Bronchial epithelial cell (primary cell): ENCODE measurements around the gene RAPGEF2. TPM values are rescaled to one million over a fixed set of nuclear protein-coding genes. Genes with fewer than 3 reads are reported as not detected.
"Not testable (repeated sequence)": the region's sequence is repeated elsewhere in the genome, so short reads cannot be mapped to it uniquely, and the experiment has no call there.

ENCODE experiments used
- DNase-seq: peaks from one replicate; pipeline ENCODE4 v3.0.0-alpha.2; 2010; ENCODE audit warnings: low read depth
- FAIRE-seq: peaks from 2 replicates; lab custom pipeline; 2011; peaks lifted over from hg19 to GRCh38; lab: Jason Lieb, UNC
- H3K27me3 ChIP-seq: 2 replicates; pipeline ENCODE4 v1.5.1; 2011; ENCODE audit warnings: low read length; ENCODE audit not compliant: control insufficient read depth, insufficient read depth
- H3K36me3 ChIP-seq: 2 replicates; pipeline ENCODE4 v1.5.1; 2011; ENCODE audit warnings: low read length; ENCODE audit not compliant: control insufficient read depth, insufficient read depth
- H3K4me3 ChIP-seq: 2 replicates; pipeline ENCODE4 v1.5.1; 2011; ENCODE audit warnings: mild to moderate bottlenecking, low read depth, low read length, control low read depth
- CTCF ChIP-seq: IDR thresholded peaks from 2 replicates; pipeline ENCODE4 v1.5.1; 2011; ENCODE audit warnings: mild to moderate bottlenecking, moderate library complexity, low read length, control low read depth, inconsistent platforms; ENCODE audit not compliant: insufficient read depth, severe bottlenecking
- total RNA-seq: library from RNA; depleted of rRNA; stranded (reverse); fragments of >200 nt; gene quantifications from 2 replicates; pipeline ENCODE4 v1.2.1, GENCODE V29; 2014

RAPGEF2 gene
- total RNA-seq, 1 donor from 2014 or later, result 37.6 TPM

GRCh38 chr4:159077702-159078495, 25.0 kb upstream of the RAPGEF2 start:
- TF ChIP-seq CTCF, result no peak
- no peaks in the 10 kb centered on the region for H3K27me3 ChIP-seq
- no peak overlapping the region for H3K4me3 ChIP-seq
- FAIRE-seq (no peak), DNase-seq (peak; percentile 61)
- H3K36me3 ChIP-seq, result no peaks in the 10 kb centered on the region

GRCh38 chr4:159079074-159079473, 23.8 kb upstream of the RAPGEF2 start:
- H3K27me3 ChIP-seq, result no peaks in the 10 kb centered on the region
- H3K36me3 ChIP-seq, result no peaks in the 10 kb centered on the region
- FAIRE-seq (no peak), DNase-seq (no peak)
- no peak for TF ChIP-seq CTCF
- no peak overlapping the region for H3K4me3 ChIP-seq

GRCh38 chr4:159086606-159087005, 16.3 kb upstream of the RAPGEF2 start:
- Histone ChIP-seq H3K27me3 (no peaks in the 10 kb centered on the region), H3K4me3 (no peak overlapping the region), H3K36me3 (no peaks in the 10 kb centered on the region)
- FAIRE-seq (no peak), DNase-seq (no peak)
- TF ChIP-seq CTCF, result no peak

- Histone ChIP-seq H3K4me3 (no peak overlapping the region), H3K27me3 (no peaks in the 10 kb centered on the region), H3K36me3 (no peaks in the 10 kb centered on the region)
- FAIRE-seq (no peak), DNase-seq (no peak)
- no peak for TF ChIP-seq CTCF
Observed at GRCh38 chr4:159090255-159090654, 12.6 kb upstream of the RAPGEF2 start.

GRCh38 chr4:159094156-159094555, 8.7 kb upstream of the RAPGEF2 start:
- not testable (repeated sequence) for H3K4me3 ChIP-seq, H3K27me3 ChIP-seq, FAIRE-seq, H3K36me3 ChIP-seq, DNase-seq

GRCh38 chr4:159096434-159096833, 6.4 kb upstream of the RAPGEF2 start:
- TF ChIP-seq CTCF, result no peak
- H3K27me3 ChIP-seq, result no peaks in the 10 kb centered on the region
- FAIRE-seq (no peak), DNase-seq (no peak)
- no peaks in the 10 kb centered on the region for H3K36me3 ChIP-seq
- no peak overlapping the region for H3K4me3 ChIP-seq
